Body of pancreas (tissue), 4 donors: ENCODE data around the gene TRMT1L. TPM values are rescaled to one million over a fixed set of nuclear protein-coding genes. Genes with fewer than 3 reads are reported as not detected.

ENCODE experiments used
- ATAC-seq: fragments of 150-250 bp; one replicate; pipeline ENCODE4 v1.9.1; 2016
- DNase-seq, 4 donors: peaks; one replicate each; pipeline ENCODE4 v3.0.0-alpha.2; 2019
- H3K27ac ChIP-seq, 4 donors: fragments of 200-600 bp; sonication (generic); 1 replicate in 3 of 4; 2 replicates in 1 of 4; pipeline versions ENCODE4 v1.5.1 to v1.6.1; 2016 to 2019; ENCODE audit warnings: mild to moderate bottlenecking in 1 of 4, mixed read lengths in 1 of 4, moderate library complexity in 1 of 4
- H3K27me3 ChIP-seq, 2 donors: fragments of 200-600 bp; sonication (generic); one replicate each; pipeline ENCODE4 v1.6.0; 2016; ENCODE audit warnings: mild to moderate bottlenecking in 1 of 2
- H3K36me3 ChIP-seq, 2 donors: fragments of 200-600 bp; sonication (generic); replicated peaks in 1 of 2; 2 replicates each; pipeline ENCODE4 v1.5.1; 2016; ENCODE audit warnings: low read depth in 2 of 2; ENCODE audit not compliant: insufficient read depth in 1 of 2
- H3K4me1 ChIP-seq: fragments of 200-600 bp; sonication (generic); one replicate; pipeline ENCODE4 v1.6.0; 2016
- H3K4me3 ChIP-seq, 2 donors: fragments of 200-600 bp; sonication (generic); 1 replicate in 1 of 2; 2 replicates in 1 of 2; pipeline ENCODE4 v1.5.1; 2016 to 2019
- H3K9me3 ChIP-seq, 3 donors: fragments of 200-600 bp; sonication (generic); 1 replicate in 2 of 3; 2 replicates in 1 of 3; pipeline ENCODE4 v1.5.1; 2016
- CTCF ChIP-seq, 7 experiments: fragments of 450-650 bp in 4 of 7; fragments of 200-600 bp in 3 of 7; sonication (generic) in 3 of 7; IDR thresholded peaks; one replicate each; pipeline ENCODE4 v1.5.1; 2016 to 2019; ENCODE audit warnings: antibody characterized with exemption in 7 of 7
- POLR2A ChIP-seq, 3 donors: fragments of 450-650 bp; IDR thresholded peaks; one replicate each; pipeline ENCODE4 v1.6.1; 2016; ENCODE audit warnings: antibody characterized with exemption in 3 of 3, mild to moderate bottlenecking in 2 of 3
- WGBS, 2 donors: methylation state at CpG; one replicate each; pipeline ENCODE4 v1.1.5; 2017; 5-methylcytosine and 5-hydroxymethylcytosine counted together
- intact Hi-C: fragments of 100-400 bp; cut with DNase I; formaldehyde crosslinking; loops from one replicate; pipeline ENCODE4 v1.15.1; 2023
- total RNA-seq, 2 donors: library from RNA; depleted of rRNA; stranded (reverse); fragments of >200 nt; gene quantifications; one replicate each; pipeline ENCODE4 v1.1.0, GENCODE V29; 2016

The TRMT1L gene
- total RNA-seq, 2 donors from 2014 or later, result 10.5 to 10.9 TPM

- no peak for TF ChIP-seq CTCF (IDR thresholded peaks at IDR 0.05)
- no peak for TF ChIP-seq POLR2A (IDR thresholded peaks at IDR 0.05)
- ATAC-seq (no peak), DNase-seq (no peak)
- Histone ChIP-seq H3K9me3 (no peaks in the 10 kb centered on the region), H3K4me3 (no peak overlapping the region), H3K36me3 (peaks cover 0 to 5% of the 10 kb centered on the region in 2 donors), H3K27ac (no peak overlapping the region), H3K4me1 (peaks cover 21% of the 10 kb centered on the region), H3K27me3 (no peaks in the 10 kb centered on the region)
- intact Hi-C loops, result no loop called here
- 92 to 97% methylated on average over 5 of the region's 5 CpGs for WGBS, 2 donors
Measured at GRCh38 chr1:185151215-185151614, 5.5 kb downstream of the TRMT1L start.

GRCh38 chr1:185144233-185144632 is 12.5 kb downstream of the TRMT1L start:
- no peaks in the 10 kb centered on the region for H3K27me3 ChIP-seq
- no peaks in the 10 kb centered on the region for H3K9me3 ChIP-seq
- TF ChIP-seq POLR2A (IDR thresholded peaks at IDR 0.05) (no peak), CTCF (IDR thresholded peaks at IDR 0.05) (no peak)
- H3K4me1 ChIP-seq, result no peaks in the 10 kb centered on the region
- DNase-seq, result no peak
- H3K4me3 ChIP-seq, result no peak overlapping the region
- no peak overlapping the region for H3K27ac ChIP-seq
- H3K36me3 ChIP-seq, result no peaks in the 10 kb centered on the region
- no peak for ATAC-seq
- intact Hi-C loops, result no loop called here

GRCh38 chr1:185139246-185139645 is 17.5 kb downstream of the TRMT1L start:
- intact Hi-C loops, result no loop called here
- 94 to 96% methylated on average over 4 of the region's 4 CpGs for whole genome bisulfite sequencing, 2 donors
- Histone ChIP-seq H3K27me3 (no peaks in the 10 kb centered on the region), H3K9me3 (no peaks in the 10 kb centered on the region), H3K4me1 (no peaks in the 10 kb centered on the region), H3K36me3 (peaks cover 0 to 10% of the 10 kb centered on the region in 2 donors), H3K27ac (no peak overlapping the region), H3K4me3 (no peak overlapping the region)
- DNase-seq (no peak), ATAC-seq (no peak)
- no peak for TF ChIP-seq CTCF (IDR thresholded peaks at IDR 0.05)
- no peak for TF ChIP-seq POLR2A (IDR thresholded peaks at IDR 0.05)

- ATAC-seq (no peak), DNase-seq (no peak)
- 89 to 90% methylated on average over 1 of the region's 1 CpG for WGBS, 2 donors
- no peaks in the 10 kb centered on the region for H3K27me3 ChIP-seq
- H3K9me3 ChIP-seq, result no peaks in the 10 kb centered on the region
- H3K36me3 ChIP-seq, result peaks cover 0 to 10% of the 10 kb centered on the region in 2 donors
- H3K4me1 ChIP-seq, result no peaks in the 10 kb centered on the region
- TF ChIP-seq CTCF (IDR thresholded peaks at IDR 0.05) (no peak), POLR2A (IDR thresholded peaks at IDR 0.05) (no peak)
- H3K27ac ChIP-seq, result no peak overlapping the region
- H3K4me3 ChIP-seq, result no peak overlapping the region
- intact Hi-C loops, result no loop called here
Measured at GRCh38 chr1:185137896-185138545, 18.7 kb downstream of the TRMT1L start.

- no peaks in the 10 kb centered on the region for H3K9me3 ChIP-seq
- WGBS, 2 donors, result 71 to 92% methylated on average over 1 of the region's 1 CpG
Measured at GRCh38 chr1:185132534-185132933, 24.2 kb downstream of the TRMT1L start.

More at GRCh38 chr1:185132534-185132933, 24.2 kb downstream of the TRMT1L start:
- H3K36me3 ChIP-seq, result peaks cover 0 to 9% of the 10 kb centered on the region in 2 donors
- no peak overlapping the region for H3K27ac ChIP-seq
- no peak for TF ChIP-seq POLR2A (IDR thresholded peaks at IDR 0.05)
- no peak overlapping the region for H3K4me3 ChIP-seq
- no peaks in the 10 kb centered on the region for H3K4me1 ChIP-seq
- intact Hi-C loops, result no loop called here
- ATAC-seq (no peak), DNase-seq (no peak)
- no peaks in the 10 kb centered on the region for H3K27me3 ChIP-seq
